Measurements from ENCODE around the gene PTPRR. TPM values are rescaled to one million over a fixed set of nuclear protein-coding genes. Genes with fewer than 3 reads are reported as not detected.

Gene PTPRR
- polyA plus RNA-seq, 3 donors, result 0.58 to 0.68 (median 0.59) TPM

DNA sequence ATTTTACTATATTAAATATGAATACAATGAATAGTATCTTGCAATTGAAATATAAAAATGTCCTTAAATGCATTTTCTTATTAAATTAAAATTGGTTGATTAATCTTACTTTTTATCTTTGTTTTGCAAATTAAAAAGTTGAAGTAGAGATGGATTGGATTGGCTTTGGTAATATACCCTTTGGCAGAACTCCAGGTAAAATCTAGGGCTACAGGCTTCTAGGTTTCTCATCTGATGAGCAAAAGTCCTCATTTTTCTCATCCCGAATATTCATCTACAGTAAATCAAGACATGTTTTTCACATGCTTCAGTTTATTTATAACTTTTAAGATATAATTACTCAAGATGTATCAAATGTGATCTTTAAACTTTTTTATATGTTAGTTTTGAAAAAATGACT is 2.2 kb downstream of the PTPRR start:
- no peak for DNase-seq

DNA sequence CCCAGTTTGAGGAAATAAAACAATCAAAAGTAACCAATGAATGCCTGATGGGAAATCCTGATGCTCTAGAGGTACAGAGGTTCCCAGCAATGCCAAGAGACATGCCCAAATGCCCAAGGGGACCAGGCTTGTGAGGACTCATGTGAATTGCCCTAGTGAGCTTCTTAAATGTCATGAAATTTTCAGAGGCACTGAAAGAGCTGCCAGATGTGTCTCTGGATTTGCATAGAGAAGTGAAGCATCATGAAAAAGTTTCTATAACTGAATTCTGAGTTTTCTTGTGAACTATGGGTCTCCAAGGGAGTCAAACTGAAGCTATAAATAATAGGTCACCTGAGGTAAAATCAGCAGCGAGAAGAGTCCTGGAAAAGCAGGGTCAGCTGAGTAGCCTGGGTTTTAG is 9.9 kb downstream of the PTPRR start:
- no peak for DNase-seq

DNA sequence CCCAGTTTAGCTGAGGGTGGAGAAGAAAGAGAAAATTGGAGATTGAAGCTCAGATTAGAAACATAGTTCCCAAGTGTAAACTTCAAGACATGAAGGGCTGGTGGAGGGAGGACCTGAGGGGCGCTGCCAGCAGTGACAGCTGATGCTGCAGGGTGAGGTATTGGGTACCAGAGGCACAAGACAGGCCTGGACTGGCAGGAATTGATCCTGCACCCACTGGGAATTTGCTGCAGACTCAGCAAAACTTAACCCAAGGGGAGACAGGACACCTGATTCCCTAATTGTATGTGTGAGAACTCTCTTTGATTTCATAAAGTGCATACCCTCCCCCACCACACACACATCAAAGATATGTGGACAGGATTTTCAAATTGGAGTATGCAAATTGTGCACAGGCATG is 11.6 kb downstream of the PTPRR start:
- DNase-seq, result no peak

DNA sequence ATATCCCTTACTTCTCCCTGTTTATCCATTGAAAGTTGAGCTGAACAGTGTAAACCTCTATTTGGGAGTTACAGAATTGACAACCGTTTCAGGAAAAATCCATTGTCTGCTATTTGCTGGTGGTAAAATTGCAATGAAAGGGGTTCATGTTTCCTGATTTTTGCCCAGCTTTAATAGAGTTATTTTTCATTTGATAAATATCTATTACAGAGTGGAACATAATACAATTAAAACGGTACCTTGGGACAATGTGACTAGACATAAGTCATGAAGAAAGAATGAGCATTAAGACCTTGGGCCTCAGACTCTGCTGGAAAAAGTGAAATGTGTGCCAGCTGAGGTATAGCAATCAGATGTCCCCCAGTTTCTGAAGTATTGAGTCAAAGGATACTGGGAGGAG is 13.1 kb downstream of the PTPRR start:
- DNase-seq, result no peak

DNA sequence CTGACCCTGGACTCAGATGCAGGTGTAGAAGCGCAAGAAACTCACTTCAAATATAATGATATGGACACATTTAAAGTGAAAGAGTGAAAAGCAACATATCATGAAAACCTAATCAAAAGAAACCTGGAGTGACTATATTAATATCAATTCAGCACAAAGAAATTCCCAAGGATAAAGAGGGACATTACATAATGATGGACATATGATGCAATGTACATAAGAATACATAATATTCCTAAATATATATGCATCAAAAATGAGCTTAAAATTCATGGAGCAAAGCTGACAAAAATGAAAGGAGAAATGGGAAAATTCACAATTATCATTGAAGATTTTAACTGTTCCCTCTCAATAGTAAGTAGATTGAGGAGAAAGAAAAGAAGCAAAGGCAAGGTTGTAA is 24.6 kb downstream of the PTPRR start:
- no peak for DNase-seq

DNA sequence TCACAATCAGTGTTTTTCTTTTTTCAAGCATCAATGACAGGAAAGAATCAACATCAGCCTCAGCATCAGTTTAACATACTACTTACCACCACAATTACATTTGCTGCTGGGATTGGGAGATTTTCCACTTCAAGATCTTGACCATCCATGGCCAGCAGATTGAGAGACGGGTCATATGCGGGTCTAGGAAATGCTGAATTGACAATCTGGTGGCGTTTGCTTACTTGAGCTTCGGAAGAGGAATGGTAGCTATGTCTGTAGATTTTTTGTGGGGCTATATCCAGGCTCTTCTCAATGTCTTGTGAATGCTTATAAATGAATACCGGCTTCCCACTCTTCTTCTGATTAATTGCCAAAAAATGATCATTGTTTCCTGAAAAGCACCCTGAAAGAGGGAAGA is 27.9 kb downstream of the PTPRR start:
- DNase-seq, result no peak

DNA sequence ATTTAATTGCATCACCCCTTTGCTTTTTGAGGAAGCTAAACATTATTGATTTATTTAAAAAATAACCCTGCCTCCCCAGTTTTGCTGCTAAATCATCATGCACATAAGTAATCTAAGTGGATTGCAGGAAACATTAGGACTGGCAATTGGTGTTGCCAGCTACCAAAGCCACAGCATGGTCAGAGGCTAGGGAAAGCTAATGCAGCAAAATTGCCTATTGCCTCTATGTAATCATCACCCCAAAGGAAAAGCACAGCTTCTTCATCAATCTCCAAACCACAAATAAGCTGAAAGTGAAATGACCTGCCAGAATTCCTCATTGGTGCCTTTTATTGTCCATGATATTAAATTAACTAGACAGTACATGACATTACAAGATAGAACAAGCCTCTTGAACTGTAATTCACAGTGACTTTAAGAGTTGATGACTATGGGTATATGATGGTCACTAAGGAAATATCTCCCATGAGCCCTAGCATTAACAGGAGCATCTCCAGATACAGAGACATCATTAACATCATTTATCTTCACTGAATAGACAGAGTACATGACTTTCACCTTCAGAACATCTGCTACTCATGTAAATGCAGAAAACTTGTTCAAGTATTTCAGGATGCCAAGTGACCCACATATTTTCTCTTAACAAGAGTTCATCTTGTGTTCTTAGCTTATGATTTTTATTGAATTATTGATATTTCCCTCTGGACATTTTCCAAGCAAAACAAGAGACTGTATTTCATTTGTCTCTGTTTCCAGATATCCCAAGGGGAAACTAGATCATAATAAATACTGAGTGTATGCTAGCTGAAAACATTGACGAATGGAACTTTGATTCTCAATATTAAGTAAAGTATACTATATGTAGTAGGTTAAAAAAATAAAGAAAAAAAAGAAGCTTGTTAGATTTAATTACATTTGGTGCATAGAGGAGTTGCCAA is 29.4 kb downstream of the PTPRR start:
- DNase-seq, result no peak

DNA sequence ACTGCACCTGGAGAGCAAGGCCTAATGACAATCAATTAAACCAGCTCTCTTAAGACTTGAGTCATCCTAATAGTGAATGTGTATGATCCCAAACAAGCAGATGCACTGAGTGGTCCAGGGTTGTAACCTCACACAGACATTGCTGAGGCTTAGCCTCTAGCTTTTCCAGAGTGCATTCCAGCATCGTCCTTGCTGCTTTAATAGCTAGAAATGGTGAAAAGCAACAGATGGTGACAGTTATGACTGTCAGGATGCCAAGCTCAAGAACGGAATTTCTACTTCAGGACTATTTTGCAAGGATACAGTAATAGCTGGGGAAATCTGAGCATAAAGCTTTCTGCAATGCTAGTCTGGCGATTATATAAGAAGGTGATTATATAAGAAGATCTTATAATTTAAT is 34.6 kb downstream of the PTPRR start:
- no peak for DNase-seq

DNA sequence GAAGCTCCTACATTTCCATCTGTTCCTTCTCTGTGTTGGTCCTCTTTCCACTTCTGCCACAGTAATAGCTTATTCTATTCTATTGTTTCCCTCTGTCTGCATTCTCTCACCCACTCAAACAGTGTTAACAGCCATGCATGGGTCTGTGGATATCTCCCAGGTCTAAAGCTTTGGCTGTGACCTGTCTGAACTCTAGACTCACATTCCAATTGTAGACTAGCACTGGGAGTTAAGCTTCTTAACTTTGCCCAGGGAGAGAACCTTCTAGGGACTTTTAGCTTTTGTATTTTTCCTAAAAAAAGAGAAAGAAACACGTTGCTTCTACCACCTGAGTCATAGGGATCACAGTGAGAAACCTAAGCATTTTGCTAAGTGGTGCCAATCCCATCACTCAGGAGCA is 36.7 kb downstream of the PTPRR start:
- DNase-seq, result no peak

DNA sequence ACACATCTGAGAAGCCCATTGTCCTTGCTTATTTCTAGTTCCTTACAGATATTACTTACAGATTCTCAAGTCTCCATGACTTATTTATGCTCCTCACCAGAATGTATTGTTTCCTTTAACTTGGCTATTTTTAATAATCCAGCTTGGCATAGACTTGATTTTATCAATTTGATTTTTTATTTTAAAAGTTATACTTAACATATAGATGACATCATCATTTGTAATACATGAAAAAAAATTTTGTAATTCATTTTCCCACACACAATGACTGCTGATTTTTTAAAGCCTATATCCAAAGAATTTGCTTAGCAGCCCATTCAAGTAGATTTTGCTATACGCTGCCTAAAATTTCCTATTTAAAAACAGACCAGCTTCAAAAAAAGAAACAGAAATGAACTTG is 39.8 kb downstream of the PTPRR start:
- no peak for DNase-seq

DNA sequence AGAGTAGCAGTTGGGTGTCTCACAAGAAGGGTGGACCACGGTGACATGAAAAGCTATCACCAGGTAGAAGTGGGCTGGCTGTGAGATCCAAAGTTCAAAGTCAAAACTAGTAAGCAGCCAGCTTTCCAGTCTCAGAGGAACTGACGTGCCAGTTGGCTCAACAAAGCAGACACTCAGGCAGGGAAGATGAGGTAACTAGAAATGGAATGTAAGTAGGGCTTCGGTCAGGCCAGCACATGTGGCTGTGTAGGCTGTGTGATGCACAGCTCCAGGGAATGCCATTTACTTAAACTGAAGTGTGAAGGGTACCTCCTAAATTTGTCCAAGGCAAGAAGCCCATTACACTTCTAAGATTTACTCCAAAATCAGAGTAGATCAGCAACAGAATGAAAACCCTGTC is 43.6 kb downstream of the PTPRR start:
- no peak for DNase-seq

DNA sequence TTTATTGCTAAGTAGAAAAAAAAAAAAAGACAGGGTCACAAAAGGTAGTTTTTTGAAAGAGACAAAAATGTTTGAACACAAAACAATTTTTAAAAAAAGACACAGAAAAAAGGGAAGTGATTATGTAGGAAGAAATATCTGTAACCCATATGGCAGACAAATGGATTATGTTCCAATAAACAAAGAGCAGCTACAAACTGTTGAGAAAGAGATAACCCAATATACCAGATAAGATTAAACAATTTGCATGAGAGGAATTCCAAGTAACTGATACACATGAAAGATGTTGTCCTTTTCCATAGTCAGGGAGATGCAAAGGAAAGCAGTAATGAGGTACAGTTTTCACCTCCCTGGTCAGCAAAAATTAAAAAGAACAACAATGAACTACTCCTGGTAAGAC is 44.9 kb downstream of the PTPRR start:
- DNase-seq, result no peak

DNA sequence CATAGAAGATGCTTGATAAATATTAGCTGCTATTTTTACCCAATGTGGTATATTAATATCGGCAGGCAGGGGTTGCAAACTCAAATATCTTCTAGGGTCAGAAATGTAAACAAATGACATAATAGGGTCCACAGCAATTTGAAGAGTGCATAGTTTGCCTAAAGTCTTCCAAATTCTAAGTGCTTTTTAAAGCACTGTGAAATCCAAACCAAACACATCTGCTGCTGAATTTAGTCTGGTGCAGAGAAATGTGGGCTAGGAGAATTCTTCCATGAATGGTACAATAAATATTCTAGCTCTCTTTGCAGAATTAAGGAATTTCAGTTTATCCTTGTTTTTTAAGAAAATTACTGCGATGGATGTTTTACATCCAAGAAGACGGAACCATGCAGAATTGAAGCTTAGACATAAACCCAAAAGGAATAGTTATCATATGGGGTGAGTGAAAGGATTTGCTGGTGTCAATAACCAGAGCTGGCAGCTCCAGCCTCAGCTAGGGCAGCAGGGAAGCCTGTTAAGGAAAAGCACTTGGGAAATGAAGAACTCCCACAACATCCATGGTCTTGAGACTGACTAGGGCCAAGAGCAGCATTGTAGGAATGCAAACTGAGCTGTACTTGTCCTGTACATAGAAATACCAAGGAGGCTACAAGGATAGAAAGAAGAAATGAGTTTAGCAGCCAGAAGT is 65.5 kb downstream of the PTPRR start:
- no peak for DNase-seq

DNA sequence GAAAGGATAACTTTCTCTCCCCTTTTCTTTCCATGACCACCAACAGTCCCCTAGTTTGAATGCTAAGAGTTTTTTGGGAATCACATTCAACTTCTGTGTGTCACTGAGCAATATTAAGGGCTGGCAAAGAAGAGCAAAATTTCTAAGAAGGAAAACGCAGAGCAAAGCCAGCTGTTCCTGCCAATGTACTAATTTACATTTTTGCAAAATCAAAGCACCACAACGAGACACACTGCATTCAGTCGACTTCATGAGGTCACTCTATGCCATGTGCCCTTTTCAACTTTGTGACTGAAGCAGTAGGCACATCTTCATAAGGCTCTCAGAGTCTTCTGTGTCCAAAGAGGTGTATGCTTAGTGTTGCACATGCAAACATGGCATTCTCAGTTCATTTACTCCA is 66.4 kb downstream of the PTPRR start:
- DNase-seq, result no peak

DNA sequence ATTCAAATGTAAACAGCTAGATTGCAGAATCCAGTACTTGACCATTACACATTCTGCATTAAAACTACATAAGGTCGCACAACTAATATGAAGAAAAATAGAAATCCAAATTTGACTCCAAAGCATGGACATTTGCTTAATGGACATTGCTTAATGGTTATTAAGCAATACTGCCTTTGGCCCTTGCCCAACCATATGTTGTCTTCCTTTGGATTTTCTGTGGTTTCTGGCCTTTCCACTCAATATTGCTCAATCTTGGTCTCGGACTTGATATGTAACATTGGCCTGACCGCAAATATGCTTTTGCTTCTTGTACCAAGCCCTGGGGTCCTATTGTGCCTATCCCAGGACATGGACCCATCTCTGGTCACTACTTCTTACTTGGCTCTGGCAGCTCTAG is 67.2 kb downstream of the PTPRR start:
- no peak for DNase-seq

DNA sequence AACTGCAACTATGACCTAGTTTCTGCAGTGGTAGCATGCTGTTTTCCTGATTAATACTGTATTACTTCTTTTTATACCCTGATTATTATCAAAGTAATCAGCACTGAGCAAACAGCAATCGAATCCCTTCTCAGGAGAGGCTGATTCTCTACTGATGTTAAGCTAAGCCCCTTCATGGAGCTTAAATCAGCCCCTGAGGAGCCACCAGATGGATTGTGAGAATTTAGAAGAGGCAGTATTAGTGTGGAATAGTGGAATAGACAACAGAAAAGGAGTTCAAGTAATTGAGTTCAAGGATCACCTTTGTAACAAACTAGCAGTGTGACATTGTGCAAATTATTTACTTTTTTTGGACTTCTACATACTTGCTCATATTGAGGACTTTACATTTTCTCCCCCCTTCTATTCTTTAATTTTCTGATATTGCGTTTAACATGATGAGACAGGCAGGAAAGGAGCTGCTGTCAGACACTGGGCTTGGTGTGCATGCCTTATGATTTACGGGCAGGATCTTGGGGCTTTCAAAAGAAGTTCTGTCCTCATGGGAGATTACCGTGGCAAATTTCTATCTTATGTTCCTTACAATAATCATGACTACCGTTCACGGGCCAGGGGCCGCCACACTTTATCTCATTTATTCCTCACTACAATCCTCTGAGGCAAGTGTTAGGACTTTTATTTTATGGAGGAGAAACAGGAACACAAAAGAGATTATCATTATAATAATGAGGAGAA is 68.0 kb downstream of the PTPRR start:
- DNase-seq, result no peak

DNA sequence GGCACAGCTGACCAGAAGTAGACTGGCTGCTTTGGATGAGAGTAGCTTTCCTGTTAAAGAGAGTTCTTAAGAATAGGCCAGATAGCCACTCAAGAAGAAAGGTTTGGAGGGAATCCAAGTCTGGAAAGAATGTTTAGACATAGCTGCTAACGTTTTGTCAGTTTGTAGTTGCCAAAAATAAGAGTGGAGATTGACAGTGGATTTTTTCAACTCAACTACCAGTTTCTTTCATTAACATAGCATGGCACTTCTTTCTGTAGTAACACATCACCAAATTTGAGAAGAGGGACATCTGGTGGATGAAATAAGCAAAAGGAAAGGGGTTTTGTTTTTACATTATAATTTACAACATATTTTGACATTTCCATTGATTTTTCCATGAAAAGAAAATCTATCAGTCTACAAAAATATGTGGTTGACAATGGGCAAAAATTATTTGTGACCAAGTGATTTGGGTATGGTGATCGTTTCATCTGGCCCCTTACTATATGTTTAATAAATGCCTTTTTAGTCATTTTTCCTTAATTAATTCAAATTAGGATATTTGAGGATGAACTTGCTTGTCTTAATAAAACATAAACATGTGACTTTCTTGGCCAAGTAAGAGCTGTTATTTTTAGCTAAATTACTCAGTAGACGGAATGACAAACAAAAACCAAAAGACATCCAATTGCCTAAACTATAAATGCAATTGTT is 71.1 kb downstream of the PTPRR start:
- DNase-seq, result peak; percentile 1

DNA sequence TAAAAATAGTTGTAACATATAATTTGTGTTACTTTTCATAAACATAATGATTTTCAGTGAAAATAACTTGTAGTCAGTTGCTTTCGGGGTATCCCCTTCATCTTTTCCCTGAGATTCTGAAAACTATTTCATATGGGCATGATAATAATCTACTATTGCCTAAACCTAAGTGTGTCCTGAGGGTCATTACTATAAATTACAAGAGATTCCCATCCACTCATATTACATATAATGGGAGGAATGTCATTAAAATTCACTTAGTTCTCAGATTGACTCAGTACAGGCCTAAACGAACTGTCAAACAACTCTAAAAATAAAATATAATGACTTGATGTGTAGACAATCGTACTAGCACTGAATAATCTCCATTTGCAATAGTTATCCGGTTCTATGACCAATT is 72.7 kb downstream of the PTPRR start:
- no peak for DNase-seq

DNA sequence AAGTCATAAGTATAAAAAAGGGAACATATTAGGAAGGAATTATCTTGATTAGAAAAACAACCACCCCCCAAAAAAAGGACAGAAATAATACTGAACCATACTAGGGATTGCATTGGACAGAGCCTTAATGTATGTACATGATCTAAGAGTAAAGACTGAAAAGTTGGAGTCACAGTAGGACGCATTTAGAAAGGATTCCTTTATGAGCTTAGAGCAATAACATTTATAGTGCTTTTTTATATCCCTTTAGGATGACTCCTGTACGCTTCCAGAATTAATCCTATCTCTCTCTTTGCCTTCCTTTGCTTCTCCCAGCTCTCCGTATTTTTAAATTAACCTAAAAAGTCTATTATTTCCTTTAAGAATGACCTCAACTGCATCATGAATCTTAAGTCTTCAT is 75.3 kb downstream of the PTPRR start:
- no peak for DNase-seq

DNA sequence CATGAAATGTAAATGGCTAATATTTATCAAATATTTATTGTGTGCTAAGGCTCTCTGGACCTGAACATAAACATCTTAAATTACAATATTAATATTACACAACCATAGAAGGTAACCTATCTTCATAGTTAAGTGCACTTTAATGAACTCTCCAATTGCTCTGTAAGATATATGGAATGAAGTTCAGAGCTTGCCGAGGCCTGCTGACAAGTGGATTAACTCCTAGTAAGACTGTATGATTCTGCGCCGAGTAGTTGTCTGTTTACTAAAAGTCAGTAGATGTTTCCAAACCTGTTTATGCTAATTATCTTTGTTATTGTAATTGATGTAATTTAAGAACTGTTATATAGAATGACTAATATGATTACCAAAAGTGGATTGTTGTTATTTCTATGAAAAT is 77.2 kb downstream of the PTPRR start:
- no peak for DNase-seq

DNA sequence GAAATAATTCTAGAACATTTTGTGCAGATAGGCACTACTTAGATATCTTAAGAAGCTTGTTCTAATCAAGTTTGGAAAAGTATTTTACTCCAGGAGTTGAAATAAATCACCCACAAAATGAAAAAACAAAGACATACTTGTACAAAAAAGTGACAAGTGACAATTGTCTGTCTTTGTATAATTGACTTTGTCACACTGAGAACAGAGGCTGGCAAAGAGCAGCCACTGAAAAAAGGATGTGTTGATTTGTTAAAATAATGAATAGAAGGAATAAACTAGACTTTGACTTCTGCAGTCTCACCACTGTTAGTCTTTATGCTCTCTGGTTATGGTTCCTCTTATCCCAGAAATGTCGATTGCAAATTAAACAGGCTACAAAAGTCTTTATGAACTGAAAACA is 77.6 kb downstream of the PTPRR start:
- DNase-seq, result no peak

DNA sequence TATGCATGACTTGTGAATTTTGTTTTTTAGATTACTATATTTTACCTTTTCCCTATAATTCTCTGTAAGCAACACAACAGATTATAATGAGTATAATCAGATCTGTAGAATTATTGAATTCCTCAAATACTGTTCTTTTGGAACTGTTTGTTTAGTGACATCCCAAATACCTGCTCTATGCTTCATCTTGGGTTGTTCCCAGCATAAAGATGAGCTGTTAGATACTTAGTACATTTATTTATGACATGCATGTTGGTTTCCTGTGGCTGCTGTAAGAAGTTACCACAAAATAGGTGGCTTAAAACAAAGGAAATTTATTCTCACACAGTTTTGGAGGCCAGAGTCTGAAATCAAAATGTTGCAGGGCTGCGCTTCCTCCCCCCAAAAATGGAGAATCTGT is 78.4 kb downstream of the PTPRR start:
- DNase-seq, result no peak

Measured in renal pelvis (tissue), 4 donors.